ENCODE measurements around the gene GPR152.

DNA sequence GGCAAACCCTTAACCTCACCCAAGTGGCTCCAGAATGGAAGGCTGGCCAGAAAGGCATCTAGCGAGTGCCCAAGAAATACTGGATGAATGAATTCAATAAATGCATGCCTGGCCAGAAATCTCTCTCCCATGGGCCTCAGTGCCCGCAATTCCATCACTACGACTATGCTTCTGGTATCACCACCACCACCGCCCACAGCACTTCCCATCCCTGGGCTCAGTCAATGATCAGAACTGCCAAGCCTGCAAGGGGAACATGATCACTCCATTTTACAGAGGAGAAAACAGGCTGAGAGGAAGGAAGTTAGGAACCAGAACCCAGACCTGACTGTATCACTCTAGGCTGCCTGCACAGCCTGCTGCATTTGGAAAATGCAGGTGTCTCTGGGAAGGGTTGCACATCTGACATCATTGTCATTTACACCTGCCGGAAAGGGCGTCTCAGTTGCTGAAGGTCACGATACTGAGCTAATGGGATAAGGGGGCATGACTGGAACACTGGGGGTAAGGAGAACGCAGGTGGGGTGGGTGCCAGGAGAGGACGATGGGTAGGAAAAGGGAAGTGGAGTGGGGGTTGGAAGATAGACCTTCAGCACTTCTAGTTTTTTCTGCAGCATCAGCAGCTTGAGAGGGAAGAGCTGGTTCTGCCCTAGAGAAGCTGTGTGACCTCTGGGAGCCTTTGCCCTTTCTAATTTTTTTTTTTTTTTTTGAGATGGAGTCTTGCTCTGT lies 3.2 kb downstream of the GPR152 start:
- TF ChIP-seq CTCF (IDR thresholded peaks at IDR 0.05; ENCODE audit: low read length) (no peak), EZH2 (IDR thresholded peaks at IDR 0.05; ENCODE audit: borderline replicate concordance, low read length) (no peak)

Measured in OCI-LY1 (cell line).